Measurements from ENCODE around the gene ADARB2. TPM values are rescaled to one million over a fixed set of nuclear protein-coding genes. Genes with fewer than 3 reads are reported as not detected.
"Not testable (repeated sequence)": the region's sequence is repeated elsewhere in the genome, so short reads cannot be mapped to it uniquely, and the experiment has no call there.

Gene ADARB2
- total RNA-seq, 1 donor from 2014 or later, result 1.2 TPM

- ATAC-seq (no peak), DNase-seq (peak; percentile 54)
- Histone ChIP-seq H3K4me3 (no peak overlapping the region), H3K36me3 (no peaks in the 10 kb centered on the region), H3K9me3 (no peaks in the 10 kb centered on the region), H3K4me1 (no peaks in the 10 kb centered on the region), H3K27me3 (no peaks in the 10 kb centered on the region), H3K27ac (no peak overlapping the region)
- no peak for TF ChIP-seq CTCF (IDR thresholded peaks at IDR 0.05)
- intact Hi-C loops (cut with DNase I), result no loop called here
These were observed 110.5 kb downstream of the ADARB2 start for GRCh38 chr10:1626835-1627234.

- ATAC-seq (no peak), DNase-seq (no peak)
- no peak for TF ChIP-seq CTCF (IDR thresholded peaks at IDR 0.05)
- H3K4me3 ChIP-seq, result no peak overlapping the region
- H3K27me3 ChIP-seq, result no peaks in the 10 kb centered on the region
- H3K36me3 ChIP-seq, result no peaks in the 10 kb centered on the region
- intact Hi-C loops (cut with DNase I), result no loop called here
- no peaks in the 10 kb centered on the region for H3K9me3 ChIP-seq
- no peaks in the 10 kb centered on the region for H3K4me1 ChIP-seq
- H3K27ac ChIP-seq, result no peak overlapping the region
These were observed 110.9 kb downstream of the ADARB2 start for GRCh38 chr10:1626410-1626809.

- no peak overlapping the region for H3K4me3 ChIP-seq
- H3K9me3 ChIP-seq, result no peaks in the 10 kb centered on the region
- H3K4me1 ChIP-seq, result no peaks in the 10 kb centered on the region
- ATAC-seq, result peak; percentile 31
- DNase-seq, result no peak
- no peaks in the 10 kb centered on the region for H3K36me3 ChIP-seq
- no peak for TF ChIP-seq CTCF (IDR thresholded peaks at IDR 0.05)
- no peak overlapping the region for H3K27ac ChIP-seq
- H3K27me3 ChIP-seq, result no peaks in the 10 kb centered on the region
- intact Hi-C loops (cut with DNase I), result no loop called here
These were observed 111.6 kb downstream of the ADARB2 start for GRCh38 chr10:1625731-1626130.

GRCh38 chr10:1625079-1625478, 112.2 kb downstream of the ADARB2 start:
- intact Hi-C loops (cut with DNase I), result no loop called here
- ATAC-seq, result no peak
- Histone ChIP-seq H3K4me1 (no peaks in the 10 kb centered on the region), H3K27ac (no peak overlapping the region), H3K9me3 (no peaks in the 10 kb centered on the region), H3K4me3 (no peak overlapping the region), H3K36me3 (no peaks in the 10 kb centered on the region), H3K27me3 (no peaks in the 10 kb centered on the region)
- TF ChIP-seq CTCF (IDR thresholded peaks at IDR 0.05), result no peak
- peak; percentile 29 for DNase-seq

- H3K36me3 ChIP-seq, result no peaks in the 10 kb centered on the region
- ATAC-seq, result no peak
- intact Hi-C loops (cut with DNase I), result no loop called here
- H3K27ac ChIP-seq, result no peak overlapping the region
- H3K4me3 ChIP-seq, result no peak overlapping the region
- no peaks in the 10 kb centered on the region for H3K27me3 ChIP-seq
- H3K4me1 ChIP-seq, result no peaks in the 10 kb centered on the region
- H3K9me3 ChIP-seq, result no peaks in the 10 kb centered on the region
- no peak for DNase-seq
- TF ChIP-seq CTCF (IDR thresholded peaks at IDR 0.05), result no peak
These were observed 113.1 kb downstream of the ADARB2 start for GRCh38 chr10:1624240-1624639.

GRCh38 chr10:1620803-1621202, 116.5 kb downstream of the ADARB2 start:
- Histone ChIP-seq H3K4me1 (no peaks in the 10 kb centered on the region), H3K27ac (no peak overlapping the region), H3K27me3 (no peaks in the 10 kb centered on the region), H3K36me3 (no peaks in the 10 kb centered on the region), H3K4me3 (no peak overlapping the region), H3K9me3 (no peaks in the 10 kb centered on the region)
- ATAC-seq, result no peak
- DNase-seq, result no peak
- TF ChIP-seq CTCF (IDR thresholded peaks at IDR 0.05), result no peak
- intact Hi-C loops (cut with DNase I), result no loop called here

GRCh38 chr10:1617376-1618317, 119.7 kb downstream of the ADARB2 start:
- H3K36me3 ChIP-seq; H3K27me3 ChIP-seq; intact Hi-C loops (cut with DNase I); DNase-seq; ATAC-seq; H3K9me3 ChIP-seq; H3K4me1 ChIP-seq; H3K27ac ChIP-seq; H3K4me3 ChIP-seq: not testable (repeated sequence)

- not testable (repeated sequence) for DNase-seq, ATAC-seq
These were observed 120.6 kb downstream of the ADARB2 start for GRCh38 chr10:1616701-1617100.

More at GRCh38 chr10:1616701-1617100, 120.6 kb downstream of the ADARB2 start:
- H3K9me3 ChIP-seq; H3K4me1 ChIP-seq; H3K27ac ChIP-seq; H3K4me3 ChIP-seq; H3K36me3 ChIP-seq; intact Hi-C loops (cut with DNase I): not testable (repeated sequence)
- peaks cover 11% of the 10 kb centered on the region for H3K27me3 ChIP-seq
